Activated CD8-positive, alpha-beta T cell treated with anti-CD3 and anti-CD28 coated beads for 36 hours (primary cell): ENCODE data around the gene CACNA1S. TPM values are rescaled to one million over a fixed set of nuclear protein-coding genes. Genes with fewer than 3 reads are reported as not detected.

ENCODE experiments used
- ATAC-seq: fragments of 200-7000 bp; cut with Tn5 transposase; one replicate; pipeline ENCODE4 v1.10.0; 2021; ENCODE audit warnings: mild to moderate bottlenecking, moderate library complexity
- CTCF ChIA-PET: fragments of 350-600 bp; sonication (Branson Sonifier 250); formaldehyde crosslinking; loops from one replicate; lab custom pipeline; 2021; ENCODE audit warnings: antibody characterized with exemption; lab: Charles Lee
- POLR2A ChIA-PET: fragments of 350-600 bp; sonication (Branson Sonifier 250); formaldehyde crosslinking; loops from one replicate; lab custom pipeline; 2021; ENCODE audit warnings: antibody characterized with exemption; lab: Charles Lee
- DNase-seq: peaks from one replicate; pipeline ENCODE4 v3.0.0-alpha.2; 2020
- H3K27ac Mint-ChIP-seq: one replicate; pipeline ENCODE4 v1.8.0; 2021; ENCODE audit warnings: mild to moderate bottlenecking, mixed read lengths
- H3K27me3 Mint-ChIP-seq: one replicate; pipeline ENCODE4 v1.8.0; 2021; ENCODE audit warnings: mixed read lengths
- H3K36me3 Mint-ChIP-seq: one replicate; pipeline ENCODE4 v1.8.0; 2021; ENCODE audit warnings: low read depth, mixed read lengths
- H3K4me1 Mint-ChIP-seq: one replicate; pipeline ENCODE4 v1.8.0; 2021; ENCODE audit warnings: low read depth, mixed read lengths
- H3K4me3 Mint-ChIP-seq: one replicate; pipeline ENCODE4 v1.8.0; 2021; ENCODE audit warnings: mild to moderate bottlenecking, moderate library complexity, mixed read lengths
- H3K9me3 Mint-ChIP-seq: one replicate; pipeline ENCODE4 v1.8.0; 2021; ENCODE audit warnings: mixed read lengths
- intact Hi-C: fragments of 100-400 bp; cut with micrococcal nuclease; formaldehyde crosslinking; loops from one replicate; pipeline ENCODE4 v1.10.0; 2022
- total RNA-seq, 2 experiments: library from RNA; stranded (reverse); gene quantifications; one replicate each; pipeline ENCODE4 v1.2.3, GENCODE V29; 2021
- TF ChIP-seq, protein P1 (sequence below): fragments of 200-600 bp; IDR thresholded peaks from one replicate; pipeline ENCODE4 v1.8.0; 2022; ENCODE audit warnings: antibody characterized with exemption, mild to moderate bottlenecking

Gene CACNA1S
- total RNA-seq, 2 experiments from 2014 or later = not detected

DNA sequence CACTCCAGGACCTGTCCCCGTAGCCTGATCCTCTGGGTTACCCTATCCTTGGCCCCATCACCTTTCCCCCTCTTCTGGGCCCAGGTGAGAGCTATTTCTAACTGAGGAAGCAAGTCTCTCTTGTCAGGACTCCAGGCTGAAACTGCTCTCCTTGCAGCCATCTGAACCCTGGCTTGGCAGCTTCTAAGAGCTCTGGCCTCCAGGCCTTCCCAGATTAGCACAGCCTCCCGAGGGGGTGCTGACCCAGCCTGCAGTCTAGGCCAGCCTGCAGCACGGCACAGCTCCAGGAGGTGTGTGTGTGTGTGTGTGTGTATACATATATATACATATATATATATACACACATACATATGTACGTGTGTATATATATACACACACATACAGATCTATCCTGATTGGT, 17.4 kb downstream of the CACNA1S start:
- ChIA-PET POLR2A (no interaction called here), CTCF (interaction anchor here (1.4 kb wide), 1 partner anchor 24 kb away, joined by 5 read pairs; no protein-coding TSS in a partner anchor)
- Mint-ChIP-seq H3K4me3 (no peak overlapping the region), H3K9me3 (no peaks in the 10 kb centered on the region), H3K27ac (no peak overlapping the region), H3K36me3 (no peaks in the 10 kb centered on the region), H3K27me3 (no peaks in the 10 kb centered on the region), H3K4me1 (no peaks in the 10 kb centered on the region)
- ATAC-seq (no peak), DNase-seq (no peak)
- intact Hi-C loops = no loop called here
- TF ChIP-seq, protein P1, sequence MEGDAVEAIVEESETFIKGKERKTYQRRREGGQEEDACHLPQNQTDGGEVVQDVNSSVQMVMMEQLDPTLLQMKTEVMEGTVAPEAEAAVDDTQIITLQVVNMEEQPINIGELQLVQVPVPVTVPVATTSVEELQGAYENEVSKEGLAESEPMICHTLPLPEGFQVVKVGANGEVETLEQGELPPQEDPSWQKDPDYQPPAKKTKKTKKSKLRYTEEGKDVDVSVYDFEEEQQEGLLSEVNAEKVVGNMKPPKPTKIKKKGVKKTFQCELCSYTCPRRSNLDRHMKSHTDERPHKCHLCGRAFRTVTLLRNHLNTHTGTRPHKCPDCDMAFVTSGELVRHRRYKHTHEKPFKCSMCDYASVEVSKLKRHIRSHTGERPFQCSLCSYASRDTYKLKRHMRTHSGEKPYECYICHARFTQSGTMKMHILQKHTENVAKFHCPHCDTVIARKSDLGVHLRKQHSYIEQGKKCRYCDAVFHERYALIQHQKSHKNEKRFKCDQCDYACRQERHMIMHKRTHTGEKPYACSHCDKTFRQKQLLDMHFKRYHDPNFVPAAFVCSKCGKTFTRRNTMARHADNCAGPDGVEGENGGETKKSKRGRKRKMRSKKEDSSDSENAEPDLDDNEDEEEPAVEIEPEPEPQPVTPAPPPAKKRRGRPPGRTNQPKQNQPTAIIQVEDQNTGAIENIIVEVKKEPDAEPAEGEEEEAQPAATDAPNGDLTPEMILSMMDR = no peak

DNA sequence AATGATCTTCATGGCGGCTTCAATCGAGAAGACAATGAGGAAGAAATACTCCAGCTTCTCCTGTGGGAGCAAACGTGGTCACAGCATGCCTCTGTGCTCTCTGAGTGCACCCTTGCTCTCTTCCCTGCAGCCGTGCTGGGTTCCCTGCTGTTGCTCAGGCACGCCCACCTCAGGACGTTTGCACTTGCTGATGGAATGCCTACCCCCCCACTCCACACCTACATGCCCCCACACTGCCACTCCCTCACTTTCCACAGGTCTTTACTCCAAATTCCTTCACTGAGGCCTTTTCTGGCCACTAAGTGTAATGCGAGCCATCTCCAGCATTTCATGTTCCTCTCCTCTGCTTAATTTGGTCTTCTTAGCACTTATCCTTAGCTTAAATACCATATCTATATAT, 18.3 kb downstream of the CACNA1S start:
- peaks cover 2% of the 10 kb centered on the region for H3K27me3 Mint-ChIP-seq
- no peaks in the 10 kb centered on the region for H3K36me3 Mint-ChIP-seq
- CTCF ChIA-PET = interaction anchor here (1.4 kb wide), 1 partner anchor 24 kb away, joined by 5 read pairs; no protein-coding TSS in a partner anchor
- no peaks in the 10 kb centered on the region for H3K9me3 Mint-ChIP-seq
- ATAC-seq = no peak
- intact Hi-C loops = no loop called here
- H3K4me1 Mint-ChIP-seq = no peaks in the 10 kb centered on the region
- TF ChIP-seq, protein P1 = no peak
- H3K4me3 Mint-ChIP-seq = no peak overlapping the region
- POLR2A ChIA-PET = no interaction called here
- H3K27ac Mint-ChIP-seq = no peak overlapping the region
- no peak for DNase-seq

DNA sequence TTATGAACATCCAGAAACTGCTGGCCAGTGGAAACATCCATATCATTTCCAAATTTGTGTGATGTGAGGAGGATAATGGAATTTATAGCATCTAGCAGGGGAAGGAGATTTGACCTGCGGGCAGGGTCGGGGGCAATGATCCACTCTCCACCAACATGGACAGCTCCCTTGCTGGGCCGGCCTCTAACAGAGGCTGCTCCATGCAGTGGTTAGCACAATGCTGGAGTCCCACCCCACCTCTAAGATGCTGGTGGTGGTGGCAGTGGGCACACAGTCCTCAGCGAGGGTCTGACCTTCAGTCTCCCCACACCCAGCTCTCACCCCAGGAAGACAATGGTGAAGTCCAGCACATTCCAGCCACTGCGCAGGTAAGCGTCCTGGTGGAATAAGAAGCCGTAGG, 18.7 kb downstream of the CACNA1S start:
- no peaks in the 10 kb centered on the region for H3K4me1 Mint-ChIP-seq
- CTCF ChIA-PET = interaction anchor here (1.4 kb wide), 1 partner anchor 25 kb away, joined by 5 read pairs; no protein-coding TSS in a partner anchor
- TF ChIP-seq, protein P1 = no peak
- ATAC-seq = no peak
- DNase-seq = no peak
- H3K36me3 Mint-ChIP-seq = no peaks in the 10 kb centered on the region
- intact Hi-C loops = no loop called here
- no peaks in the 10 kb centered on the region for H3K9me3 Mint-ChIP-seq
- H3K4me3 Mint-ChIP-seq = no peak overlapping the region
- H3K27ac Mint-ChIP-seq = no peak overlapping the region
- peaks cover 2% of the 10 kb centered on the region for H3K27me3 Mint-ChIP-seq
- POLR2A ChIA-PET = no interaction called here

DNA sequence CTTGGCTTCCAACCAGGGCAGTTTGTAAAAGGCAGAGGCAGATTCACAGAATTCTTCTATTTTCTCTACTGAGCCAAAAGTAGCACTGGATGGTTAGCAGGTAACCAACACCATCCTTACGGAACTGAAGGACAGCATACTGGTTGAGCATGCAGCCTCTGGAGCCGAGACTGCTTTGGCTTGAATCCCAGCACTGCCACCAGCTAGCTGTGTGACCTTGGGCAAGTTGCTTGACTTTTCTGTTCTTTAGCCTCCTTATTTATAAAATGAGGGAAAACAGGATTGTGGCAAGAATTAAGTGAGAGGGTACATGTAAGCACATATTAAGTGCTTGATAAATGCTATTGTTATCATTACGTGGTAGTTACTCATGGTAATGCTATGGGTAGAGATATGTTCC, 19.5 kb downstream of the CACNA1S start:
- ChIA-PET CTCF (no interaction called here), POLR2A (no interaction called here)
- H3K27me3 Mint-ChIP-seq = peaks cover 6% of the 10 kb centered on the region
- TF ChIP-seq, protein P1 = no peak
- intact Hi-C loops = no loop called here
- ATAC-seq (no peak), DNase-seq (no peak)
- H3K36me3 Mint-ChIP-seq = no peaks in the 10 kb centered on the region
- no peaks in the 10 kb centered on the region for H3K9me3 Mint-ChIP-seq
- no peak overlapping the region for H3K4me3 Mint-ChIP-seq
- no peak overlapping the region for H3K27ac Mint-ChIP-seq
- no peaks in the 10 kb centered on the region for H3K4me1 Mint-ChIP-seq

DNA sequence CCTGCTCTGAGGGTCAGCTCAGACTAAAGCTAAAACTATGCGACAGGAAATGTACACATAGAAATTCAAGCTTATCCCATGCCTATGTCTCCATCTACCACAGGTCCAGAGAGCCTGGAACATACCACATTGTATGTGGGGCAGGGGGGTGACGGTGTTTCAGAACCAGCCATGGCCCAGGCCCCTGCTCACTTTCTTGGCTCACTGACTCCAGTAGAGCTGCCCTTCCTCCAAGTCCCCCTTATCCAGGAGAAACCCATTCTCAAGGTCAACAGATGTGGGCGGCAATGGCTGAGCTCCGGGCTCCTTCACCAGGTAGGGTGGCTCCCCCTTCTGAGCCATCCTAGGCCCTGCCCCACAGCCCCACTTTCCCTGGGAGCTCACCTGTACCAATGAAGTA, 21.0 kb downstream of the CACNA1S start:
- ATAC-seq = no peak
- no peak for DNase-seq
- intact Hi-C loops = no loop called here
- H3K27ac Mint-ChIP-seq = no peak overlapping the region
- TF ChIP-seq, protein P1 = no peak
- H3K4me1 Mint-ChIP-seq = no peaks in the 10 kb centered on the region
- no peaks in the 10 kb centered on the region for H3K36me3 Mint-ChIP-seq
- H3K4me3 Mint-ChIP-seq = no peak overlapping the region
- POLR2A ChIA-PET = interaction anchor here (0.7 kb wide), 1 partner anchor 417 kb away, joined by 3 read pairs; no protein-coding TSS in a partner anchor
- CTCF ChIA-PET = interaction anchor here (0.7 to 1.6 kb wide), 4 partner anchors 11 to 111 kb away, joined by 3 to 4 read pairs (median 4); no protein-coding TSS in a partner anchor
- no peaks in the 10 kb centered on the region for H3K9me3 Mint-ChIP-seq
- H3K27me3 Mint-ChIP-seq = peaks cover 7% of the 10 kb centered on the region
